Measurements from ENCODE around the gene DCLK2. TPM values are rescaled to one million over a fixed set of nuclear protein-coding genes. Genes with fewer than 3 reads are reported as not detected.
A peak's percentile ranks its signal among the peaks of the same experiment; 100 is the strongest.

Gene DCLK2
- total RNA-seq, 1 experiment from 2014 or later: 81.8 TPM

DNA sequence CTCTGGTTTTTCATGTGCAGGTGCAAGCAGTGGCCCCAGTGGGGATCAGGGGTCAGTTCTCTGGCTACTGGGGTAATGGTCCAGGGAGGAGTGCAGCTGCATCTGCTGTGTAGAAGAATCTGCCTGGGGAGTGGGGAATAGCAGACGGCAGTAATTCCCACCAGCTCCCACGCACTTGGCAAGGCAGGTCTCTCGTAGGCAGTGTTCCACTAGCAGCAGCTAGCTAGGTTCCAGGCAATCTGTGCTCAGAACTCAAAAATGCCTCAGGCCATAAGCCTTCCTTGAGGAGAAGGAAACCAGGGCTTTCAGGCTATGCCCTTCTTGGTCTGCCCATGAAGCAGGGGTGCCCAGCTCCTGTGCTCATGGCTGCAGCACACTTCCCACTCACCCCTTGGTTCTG lies 38.8 kb downstream of the DCLK2 start:
- no peak for DNase-seq (ENCODE audit: low spot score)

DNA sequence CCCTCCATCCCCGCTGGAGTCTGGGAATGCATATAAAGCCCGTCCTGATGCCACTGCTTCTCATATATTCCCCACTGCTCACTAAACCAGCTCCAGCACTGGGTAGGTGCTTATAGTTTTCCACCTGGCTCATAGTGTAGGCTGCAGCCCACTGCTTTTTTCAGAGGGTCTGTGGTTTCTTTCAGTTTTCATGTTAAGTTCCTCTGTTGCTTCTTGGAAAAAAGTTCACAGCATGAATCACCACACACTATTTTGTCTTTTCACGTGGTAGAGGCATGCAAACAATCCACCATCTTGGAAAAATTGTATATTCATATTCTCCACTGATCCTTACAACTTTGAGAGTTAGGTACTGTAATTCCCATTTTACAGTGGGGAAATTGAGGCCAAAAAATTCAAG lies 39.4 kb downstream of the DCLK2 start:
- no peak for DNase-seq (ENCODE audit: low spot score)

DNA sequence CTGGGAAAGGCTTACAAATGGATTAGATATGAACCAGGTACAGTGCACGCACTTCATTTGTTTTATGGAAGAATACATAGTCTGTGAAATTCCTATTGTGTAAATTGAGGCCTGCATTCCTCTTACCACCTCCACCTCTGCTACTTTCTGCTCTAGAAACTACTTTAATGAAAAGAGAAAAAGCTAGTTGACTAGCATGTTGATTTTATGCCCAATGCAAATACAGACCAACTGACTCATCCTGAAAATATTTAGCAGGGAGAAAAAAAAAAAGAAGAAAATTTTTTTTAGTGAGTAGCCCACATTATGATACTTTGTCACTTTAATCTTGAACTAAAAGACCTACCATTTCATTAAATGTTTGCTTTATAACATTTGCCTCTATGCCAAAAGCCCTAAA lies 41.2 kb downstream of the DCLK2 start:
- peak; percentile 66 for DNase-seq (ENCODE audit: low spot score)

DNA sequence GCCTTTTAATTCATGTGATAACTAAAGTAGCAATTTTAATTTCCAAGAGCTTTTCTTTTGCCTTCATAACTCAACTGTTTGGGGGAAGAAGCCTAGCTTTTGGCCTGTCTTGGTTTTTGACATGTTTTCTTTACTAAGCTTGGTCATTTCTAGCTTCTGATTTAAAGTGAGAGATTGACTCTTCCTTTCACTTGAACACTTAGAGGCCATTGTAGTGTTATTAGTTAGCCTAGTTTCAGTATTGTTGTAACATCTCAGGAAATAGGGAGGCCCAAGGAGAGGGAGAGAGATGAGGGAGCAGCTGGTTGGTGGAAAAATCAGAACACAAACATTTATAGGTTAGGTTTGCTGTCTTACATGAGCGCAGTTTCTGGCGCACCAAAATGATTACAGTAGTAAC lies 44.8 kb downstream of the DCLK2 start:
- DNase-seq (ENCODE audit: low spot score): no peak

DNA sequence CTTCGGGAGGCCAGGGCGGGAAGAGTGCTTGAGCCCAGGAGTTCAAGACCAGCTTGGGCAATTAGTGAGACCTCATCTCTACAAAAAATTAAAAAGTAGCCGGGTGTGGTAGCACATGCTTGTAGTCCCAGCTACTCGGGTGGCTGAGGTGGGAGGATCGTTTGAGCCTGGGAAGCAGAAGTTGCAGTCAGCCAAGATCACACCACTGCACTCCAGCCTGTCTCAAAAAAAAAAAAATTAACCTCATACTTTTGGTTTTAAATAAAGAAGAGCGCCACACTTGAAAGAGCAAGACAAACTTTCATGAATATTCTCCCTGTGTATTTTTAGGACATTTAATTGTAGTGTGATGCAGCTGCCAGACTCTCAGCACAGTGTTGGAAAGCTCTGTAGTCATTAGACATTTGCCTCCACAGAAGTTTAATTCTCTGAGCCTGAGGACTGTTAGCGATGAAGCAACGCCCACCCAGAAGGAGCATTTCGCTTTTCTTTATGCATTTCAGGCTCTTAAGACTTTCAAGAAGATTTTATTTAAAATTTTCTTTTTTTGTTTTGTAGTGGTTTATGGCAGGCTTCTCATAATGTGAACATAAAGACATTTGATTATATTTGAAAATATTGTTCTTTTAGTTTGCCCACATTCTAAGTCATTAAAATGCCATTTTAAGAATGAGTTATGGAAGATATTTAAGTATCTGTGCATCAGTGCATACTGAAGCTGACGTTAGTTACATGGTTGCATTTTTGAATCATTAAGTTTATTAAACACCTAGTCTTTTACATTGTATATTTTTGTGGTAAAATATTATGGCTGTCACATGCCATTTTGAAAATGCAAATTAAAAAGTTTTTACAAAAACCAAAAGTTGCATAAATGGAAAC lies 45.8 kb downstream of the DCLK2 start:
- no peak for DNase-seq (ENCODE audit: low spot score)

DNA sequence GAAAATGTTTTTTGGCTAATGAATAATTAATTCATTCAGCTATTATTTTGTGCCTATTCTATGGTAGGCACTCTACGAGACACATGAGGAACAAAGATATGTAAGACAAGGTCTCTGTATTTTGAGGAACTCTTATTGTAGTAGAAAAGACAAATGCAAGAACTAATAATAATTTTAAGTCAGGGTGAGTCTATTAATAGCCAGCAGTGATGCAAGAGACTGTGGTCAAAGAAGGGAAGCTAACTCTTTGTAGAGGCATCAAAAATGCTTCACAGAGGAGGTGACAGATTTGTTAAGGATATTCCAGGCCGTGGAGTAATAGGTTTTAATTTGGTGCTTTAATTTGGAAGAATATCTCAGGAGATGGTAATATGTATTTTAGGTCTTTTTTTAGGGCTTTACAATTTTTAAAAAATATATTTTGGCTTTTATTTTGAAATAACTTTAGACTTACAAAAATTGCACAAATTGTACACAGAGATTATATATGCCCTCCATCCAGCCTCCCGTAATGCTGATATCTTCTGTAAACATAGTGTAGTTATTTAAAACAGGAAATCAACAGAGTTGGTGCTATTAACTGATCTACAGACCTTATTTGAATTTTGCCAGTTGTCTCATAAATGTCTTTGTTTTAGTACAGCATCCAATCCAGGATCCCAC lies 48.1 kb downstream of the DCLK2 start:
- no peak for DNase-seq (ENCODE audit: low spot score)

DNA sequence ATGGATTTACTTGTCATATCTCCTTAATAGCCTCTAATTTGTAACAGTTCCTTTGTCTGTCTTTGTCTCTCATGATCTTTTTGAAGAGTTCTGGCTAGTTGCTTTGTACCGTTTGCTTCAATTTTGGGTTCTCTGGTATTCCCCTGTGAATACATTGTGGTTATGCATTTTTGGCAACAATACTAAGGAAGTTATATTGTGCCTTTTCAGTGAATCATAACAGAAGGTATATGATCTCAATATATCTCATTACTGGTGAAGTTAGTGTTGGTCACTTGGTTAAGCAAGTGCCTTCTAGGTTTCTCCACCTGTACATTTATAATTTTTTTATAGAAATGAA lies 48.6 kb downstream of the DCLK2 start:
- DNase-seq (ENCODE audit: low spot score): peak; percentile 83

DNA sequence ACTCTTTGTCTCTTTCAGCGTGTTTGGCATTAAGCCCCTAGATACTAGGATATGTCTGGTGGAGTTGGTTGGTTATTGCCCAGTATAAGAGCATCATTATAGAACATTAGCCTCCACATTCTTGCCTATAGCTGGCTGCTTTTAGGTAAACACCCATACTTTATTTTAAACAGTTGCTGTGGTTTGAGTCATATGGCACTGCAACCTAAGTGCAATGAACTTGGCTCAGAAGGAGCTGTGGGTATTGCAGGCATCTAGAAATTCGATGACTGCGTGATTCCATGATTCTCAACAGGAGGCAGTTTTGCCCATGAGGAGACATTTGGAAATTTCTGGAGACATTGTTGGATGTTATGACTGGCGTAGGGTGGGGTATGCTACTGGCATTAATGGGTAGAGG lies 49.5 kb downstream of the DCLK2 start:
- no peak for DNase-seq (ENCODE audit: low spot score)

DNA sequence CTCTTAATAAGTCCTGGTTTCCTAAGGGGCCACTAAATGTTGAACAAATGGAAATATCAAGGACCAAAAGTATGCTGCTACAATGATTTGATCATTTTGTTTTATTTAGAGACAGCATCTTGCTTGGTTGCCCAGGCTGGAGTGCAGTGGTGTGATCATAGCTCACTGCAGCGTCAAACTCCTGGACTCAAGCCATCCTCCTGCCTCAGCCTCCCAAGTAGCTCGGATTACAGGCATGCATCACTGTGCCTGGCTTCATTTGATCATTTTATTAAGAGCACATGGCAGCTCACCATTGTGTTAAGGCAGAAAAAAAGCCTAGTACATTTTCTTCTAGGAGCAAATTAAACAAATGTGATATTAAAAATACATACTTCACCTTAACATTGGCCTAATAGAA lies 52.7 kb downstream of the DCLK2 start:
- no peak for DNase-seq (ENCODE audit: low spot score)

DNA sequence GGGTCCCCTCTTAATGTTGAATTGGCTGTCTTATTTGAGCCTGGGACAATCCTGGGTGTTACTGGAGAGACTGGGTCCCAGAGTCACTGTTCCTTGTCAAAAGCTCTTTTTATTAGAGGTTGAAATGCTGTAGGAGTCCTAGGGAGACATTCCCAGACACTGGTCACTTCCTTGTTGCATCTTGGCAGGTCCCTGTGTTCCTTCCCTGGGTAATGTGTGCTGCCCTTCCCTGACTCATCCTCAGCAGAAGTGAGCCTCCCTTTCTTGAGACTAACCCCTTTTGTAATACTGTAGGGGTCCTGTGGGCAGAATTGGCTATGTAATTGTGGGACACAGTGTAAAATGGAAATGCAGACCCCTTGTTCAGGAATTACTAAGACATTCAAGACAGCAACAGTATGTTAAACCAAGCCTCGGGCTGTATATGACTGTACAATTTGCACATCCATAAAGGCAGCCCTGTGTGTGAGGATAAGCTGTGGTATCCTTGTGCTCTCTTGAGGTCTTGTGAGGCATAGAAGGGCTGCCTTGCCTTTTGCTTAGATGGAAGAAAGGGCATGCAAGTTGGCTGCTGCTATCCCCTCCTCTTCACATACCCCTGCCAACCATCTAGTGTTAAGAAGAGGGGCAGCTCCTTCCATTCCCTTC lies 53.5 kb downstream of the DCLK2 start:
- DNase-seq (ENCODE audit: low spot score): no peak

DNA sequence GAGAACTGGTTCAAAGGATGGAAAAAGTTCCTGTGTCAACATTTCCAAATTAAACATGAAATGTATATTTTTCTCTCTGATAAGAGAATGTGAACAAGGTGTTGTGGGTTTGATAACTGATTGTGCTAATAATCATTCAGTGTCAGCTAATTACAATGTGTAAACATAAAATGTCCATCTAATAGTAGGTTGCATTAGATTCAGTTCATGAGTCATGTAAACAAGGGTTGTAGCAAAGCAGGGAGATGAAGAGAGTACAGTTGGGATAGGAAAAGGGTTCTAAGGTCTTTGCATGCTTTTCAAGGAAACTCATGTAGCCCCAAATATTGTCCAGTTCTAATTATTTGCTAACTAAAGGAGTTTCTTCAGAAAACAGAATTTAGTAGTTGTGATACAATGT lies 55.4 kb downstream of the DCLK2 start:
- no peak for DNase-seq (ENCODE audit: low spot score)

DNA sequence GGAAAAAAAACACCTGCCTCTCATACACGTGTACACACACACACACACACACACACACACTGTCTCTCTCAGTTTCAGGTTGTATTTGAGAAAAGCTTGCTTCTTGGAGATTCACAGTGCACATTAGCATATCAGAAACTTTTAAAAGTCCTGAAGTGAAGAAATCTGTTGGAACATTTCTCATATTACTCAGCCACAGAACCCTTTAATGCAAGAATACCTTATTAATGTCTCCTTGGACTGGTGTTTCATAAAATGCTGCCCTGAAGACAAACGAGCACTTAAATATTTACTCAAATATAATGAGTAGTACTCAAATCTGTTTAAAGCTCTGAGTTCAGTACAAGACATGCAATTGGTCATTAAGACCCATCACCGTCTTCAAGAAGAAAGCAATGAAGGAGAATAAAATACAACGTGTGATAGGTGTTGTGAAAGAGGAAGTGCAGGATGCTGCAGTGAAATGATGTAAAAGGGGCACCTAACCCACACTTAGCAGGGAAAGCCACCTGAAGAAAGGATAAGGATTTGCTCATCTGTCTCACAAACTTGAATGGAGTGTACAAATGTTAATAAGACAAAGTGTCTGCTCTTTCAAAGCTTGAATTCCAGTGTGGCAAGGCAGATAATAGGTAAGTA lies 57.0 kb downstream of the DCLK2 start:
- DNase-seq (ENCODE audit: low spot score): no peak

DNA sequence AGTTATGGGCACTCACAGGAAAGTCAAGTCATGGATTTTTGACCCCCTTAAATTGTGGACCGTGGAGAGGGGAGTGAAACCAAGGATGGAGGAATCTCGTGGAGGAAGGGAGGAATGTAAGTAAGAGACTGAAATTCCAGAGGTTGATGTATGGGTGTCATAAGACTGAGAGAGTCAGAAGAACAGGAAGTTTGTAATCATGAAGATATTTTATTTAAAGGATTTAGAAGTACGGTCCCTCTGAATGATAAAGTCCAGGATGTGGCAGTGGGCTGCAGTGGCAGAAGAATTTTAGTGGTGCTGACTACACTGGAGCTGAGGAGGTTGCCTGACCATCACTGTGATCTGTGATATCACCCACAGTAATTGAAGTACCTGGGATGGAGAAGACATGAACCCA lies 57.8 kb downstream of the DCLK2 start:
- peak; percentile 90 for DNase-seq (ENCODE audit: low spot score)

DNA sequence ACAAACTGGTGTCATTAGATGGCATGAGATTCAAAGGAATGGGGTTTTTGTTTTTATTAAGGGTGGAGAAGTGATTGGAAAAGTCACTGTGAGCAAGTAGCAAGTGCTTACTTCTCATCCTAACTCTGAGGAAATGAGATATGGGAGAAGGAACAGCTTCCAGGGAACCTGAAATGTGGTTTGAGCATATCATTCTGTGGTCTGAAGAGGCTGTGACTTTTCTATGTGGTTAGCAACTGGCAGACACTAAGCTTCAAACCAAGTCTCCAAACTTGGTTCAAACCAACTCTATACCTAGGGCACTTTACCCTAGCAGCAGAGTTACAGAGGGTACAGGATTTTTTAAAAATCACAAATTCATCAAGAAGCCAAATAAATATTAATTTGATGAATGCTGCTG lies 58.2 kb downstream of the DCLK2 start:
- DNase-seq (ENCODE audit: low spot score): peak; percentile 79

DNA sequence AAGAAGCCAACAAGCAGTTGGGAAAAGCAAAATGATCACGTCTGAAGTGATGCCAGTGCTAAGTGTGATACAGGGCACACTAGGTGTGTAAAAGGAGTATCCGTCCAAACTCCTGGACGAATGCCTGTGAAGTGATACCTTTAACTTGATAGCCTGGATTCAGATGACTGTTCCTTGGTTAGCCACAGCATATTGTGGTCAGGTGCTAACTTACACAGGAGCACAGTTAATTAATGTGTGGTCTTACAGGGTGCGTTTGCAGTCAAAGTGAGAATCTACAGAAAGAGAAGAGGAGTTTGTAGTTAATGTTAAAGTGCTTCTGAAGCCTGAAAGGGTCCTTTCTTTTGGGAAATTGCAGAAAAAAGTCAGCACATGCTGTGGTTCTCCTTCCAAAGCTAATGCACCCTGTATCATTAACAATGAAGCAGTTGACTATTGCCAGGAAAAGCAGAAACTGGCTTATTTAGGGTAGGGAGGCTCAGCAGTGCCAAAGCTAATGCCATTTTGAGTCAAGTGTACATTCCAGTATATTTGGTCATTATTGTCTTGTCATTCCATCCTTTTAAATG lies 61.1 kb downstream of the DCLK2 start:
- peak; percentile 61 for DNase-seq (ENCODE audit: low spot score)

DNA sequence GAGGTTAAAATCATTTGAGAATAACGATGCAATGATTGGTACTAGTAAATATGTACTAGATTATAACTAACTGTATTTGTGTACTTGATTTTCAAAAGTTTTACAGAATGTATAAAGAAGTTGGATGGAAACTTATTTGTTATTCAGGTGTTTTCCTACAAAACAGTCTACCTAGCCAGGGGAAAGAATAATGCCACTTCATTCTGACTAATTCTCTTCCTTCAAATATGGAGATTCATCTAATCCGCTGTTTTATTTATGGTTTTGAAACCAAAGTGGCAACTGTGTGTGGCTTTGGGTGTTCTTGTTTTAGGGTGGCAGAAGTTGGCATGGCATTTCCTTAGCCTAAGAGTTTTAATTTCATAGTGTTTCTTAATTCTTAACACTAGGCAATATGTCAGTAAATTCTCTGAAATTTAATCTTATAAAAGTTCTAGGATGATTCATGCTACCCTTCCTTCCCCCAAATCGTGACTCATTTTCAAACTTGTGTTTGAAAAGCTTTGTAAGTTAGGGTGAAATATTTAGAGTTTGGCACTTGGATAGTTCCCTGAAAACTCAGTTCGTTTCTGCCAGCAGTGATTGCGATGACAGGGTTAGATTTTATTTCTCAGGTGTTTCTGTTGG lies 62.6 kb downstream of the DCLK2 start:
- DNase-seq (ENCODE audit: low spot score): peak; percentile 74

DNA sequence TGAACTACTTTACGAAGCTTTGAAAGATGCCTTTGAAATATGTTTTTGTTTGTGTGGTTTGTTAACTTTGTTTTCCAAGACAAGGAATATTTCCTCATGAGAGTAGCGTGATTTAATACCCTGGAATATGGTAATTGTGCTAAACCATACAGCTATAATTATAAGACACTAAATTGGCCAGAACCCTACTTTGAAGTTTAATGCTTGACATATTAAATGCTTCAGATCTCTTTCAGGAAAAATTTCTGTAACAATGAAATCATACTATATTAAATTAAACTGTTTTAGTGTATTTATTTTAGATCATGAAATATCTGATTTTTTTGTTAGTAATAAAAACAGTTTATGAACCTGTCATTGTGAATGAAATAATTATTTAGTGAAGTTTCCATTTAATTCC lies 63.5 kb downstream of the DCLK2 start:
- no peak for DNase-seq (ENCODE audit: low spot score)

DNA sequence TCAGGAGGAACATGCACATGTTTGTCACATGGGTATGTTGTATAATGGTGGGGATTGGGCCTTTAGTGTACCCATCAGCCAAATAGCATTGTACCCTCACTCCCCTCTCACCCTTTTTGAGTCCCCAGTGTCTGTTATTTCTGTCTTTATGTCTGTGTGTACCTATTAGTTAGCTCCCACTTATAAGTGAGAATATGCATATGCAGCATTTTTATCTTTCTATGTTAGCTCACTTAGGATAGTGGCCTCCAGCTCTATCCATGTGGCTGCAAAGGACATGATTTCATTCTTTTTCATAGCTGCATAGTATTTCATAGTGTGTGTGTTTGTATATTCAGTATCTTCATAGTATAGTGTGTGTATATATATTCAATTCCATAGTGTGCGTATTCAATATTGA lies 64.6 kb downstream of the DCLK2 start:
- no peak for DNase-seq (ENCODE audit: low spot score)

DNA sequence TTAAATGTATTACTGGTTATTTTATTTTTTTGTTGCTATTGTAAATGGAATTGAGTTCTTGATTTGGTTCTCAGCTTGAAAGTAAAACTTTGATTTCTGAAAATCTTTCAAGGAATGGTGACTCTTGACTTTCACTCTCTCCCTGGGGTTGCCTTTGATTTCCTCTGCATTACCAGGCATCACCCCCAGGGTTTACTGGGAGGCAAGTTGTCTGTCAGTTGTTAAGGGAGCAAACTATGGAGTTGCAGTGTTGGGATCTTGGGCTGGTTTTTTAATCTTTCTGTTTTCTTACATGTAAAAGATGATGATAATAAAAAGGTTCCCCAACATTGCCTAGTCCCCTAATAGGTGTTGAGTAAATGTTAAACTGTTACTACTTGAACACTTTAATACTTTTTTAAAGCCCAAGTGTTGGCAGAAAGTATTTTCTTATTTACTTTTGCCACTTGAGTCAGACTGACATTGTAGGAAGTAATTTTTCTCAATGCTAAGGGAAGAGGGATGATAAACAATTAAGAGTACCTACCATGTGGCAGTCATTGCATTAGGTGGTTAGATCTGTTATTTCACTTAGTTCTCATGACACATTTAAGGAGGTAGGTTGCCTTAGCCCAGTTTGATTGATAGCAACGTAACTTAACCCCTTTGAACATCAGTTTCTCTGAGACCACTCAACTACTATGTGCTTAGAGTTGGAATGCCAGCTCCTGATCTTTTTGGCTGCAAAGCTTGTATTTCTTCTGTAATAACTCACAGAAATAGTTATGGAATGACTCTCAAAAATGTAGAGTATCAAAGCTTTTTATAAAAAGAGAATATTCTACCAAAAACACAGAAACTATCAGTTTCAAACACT lies 67.1 kb downstream of the DCLK2 start:
- peak; percentile 40 for DNase-seq (ENCODE audit: low spot score)

DNA sequence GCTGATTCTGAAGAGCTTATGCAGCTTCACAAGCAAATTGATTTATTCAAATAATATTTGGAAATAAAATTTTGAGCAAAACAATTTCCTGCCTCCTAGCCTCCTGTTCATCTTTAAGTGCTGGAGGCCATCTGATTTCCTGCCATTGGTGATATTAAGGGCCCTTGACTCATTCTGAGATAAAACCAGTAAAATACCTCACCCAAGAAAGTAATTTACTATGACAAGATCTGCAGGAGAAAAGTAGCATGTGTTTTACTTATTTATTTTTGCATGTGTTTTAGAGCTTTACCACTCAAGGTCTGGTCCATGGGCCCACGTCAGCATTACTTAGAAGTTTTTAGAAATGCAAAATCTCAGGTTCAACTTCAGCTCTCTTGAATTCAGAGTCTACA lies 67.7 kb downstream of the DCLK2 start:
- no peak for DNase-seq (ENCODE audit: low spot score)

DNA sequence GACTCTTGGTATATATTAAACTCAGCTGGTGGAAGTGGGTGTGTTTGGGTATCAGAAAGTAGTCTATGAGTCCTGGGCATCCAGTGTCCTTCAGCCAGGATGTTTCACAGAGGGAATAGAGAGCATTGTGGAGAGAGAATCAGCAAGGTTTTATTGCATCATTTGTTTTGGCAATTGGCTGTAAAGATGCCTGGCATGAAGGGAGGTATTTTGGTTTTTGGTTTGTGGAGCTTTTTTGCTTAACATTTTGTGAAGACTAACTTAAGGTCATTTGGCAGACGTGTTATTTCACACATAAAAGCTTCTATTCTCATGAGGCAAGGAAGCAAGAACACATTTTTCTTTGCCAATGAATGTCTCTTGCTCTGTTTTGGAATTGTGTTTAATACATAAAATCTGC lies 71.1 kb downstream of the DCLK2 start:
- DNase-seq (ENCODE audit: low spot score): no peak
